Kidney tubule cell (primary cell): Measurements from ENCODE around the gene SUSD2.
"Not testable (repeated sequence)": the region's sequence is repeated elsewhere in the genome, so short reads cannot be mapped to it uniquely, and the experiment has no call there.

ENCODE experiments used
- DNase-seq: peaks from one replicate; pipeline ENCODE4 v3.0.0-alpha.2; 2018; ENCODE audit warnings: low spot score

The SUSD2 gene

DNA sequence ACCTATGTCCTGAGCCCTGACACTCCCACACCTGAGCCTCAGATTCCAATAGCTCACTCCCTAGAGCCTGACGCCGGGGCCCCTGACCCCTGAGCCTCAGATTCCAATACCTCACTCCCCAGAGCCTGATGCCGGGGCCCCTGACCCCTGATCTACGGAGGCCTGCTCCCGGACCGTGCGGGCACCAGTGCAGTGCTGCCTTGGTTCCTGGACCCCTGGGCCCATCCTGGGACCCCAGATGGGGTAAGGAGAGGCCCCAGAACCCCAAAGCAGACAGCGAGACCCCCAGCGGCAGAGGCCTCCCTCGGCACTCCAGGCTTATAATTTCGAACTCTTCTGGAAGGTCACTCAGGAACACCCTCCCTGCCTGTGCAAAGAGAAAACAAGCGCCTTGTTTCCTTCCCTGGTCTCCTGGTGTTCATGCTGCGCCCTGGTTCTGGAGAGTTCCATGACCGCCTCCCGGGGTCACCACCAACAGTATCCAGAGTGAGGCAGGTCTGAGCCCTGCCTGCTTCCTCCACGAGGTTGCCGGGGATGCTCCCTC is 7.5 kb downstream of the SUSD2 start:
- DNase-seq, result no peak

DNA sequence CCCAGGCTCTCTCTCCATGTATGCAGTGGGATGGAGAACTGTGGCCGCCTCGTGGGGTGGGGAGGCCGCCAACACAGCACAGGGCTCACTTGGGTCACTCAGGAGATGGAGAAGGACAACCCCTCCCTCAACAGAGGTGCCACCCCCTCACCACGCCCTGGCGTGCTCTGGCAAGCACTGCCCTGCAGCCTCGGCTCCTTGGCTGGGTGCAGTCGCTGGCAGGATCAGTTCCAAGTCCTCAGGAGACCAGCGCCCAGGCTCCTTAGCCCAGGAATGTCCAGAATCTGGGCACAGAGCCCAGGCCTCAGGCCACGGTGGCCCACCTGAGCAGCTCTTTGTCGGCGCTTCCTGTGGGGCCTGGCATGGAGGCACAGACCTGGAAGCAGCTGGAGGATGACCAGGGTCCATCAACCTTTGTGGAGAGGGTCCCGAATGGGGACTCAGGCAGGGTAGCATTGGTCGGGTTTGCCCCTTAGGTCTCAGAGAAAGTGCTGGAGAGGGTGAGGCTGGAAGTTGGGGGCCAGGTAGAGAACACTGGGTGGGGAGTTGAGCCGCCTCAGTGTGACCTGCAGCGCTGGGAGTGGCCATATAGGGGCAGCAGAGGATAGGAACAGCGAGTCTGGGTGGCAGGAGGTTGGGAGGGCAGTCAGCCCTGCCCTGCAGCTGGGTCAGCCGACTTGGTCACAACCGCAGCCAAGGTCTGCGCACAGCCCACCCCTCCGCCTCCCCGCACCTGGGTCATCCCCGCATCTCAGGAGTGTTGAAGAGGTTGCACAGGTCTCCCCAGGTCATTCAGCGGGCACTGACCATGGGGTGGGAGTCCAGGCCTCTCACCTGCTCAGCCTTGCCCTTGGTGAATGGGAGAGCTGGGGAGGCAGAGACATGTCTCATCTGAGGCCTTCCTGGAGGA is 8.2 kb downstream of the SUSD2 start:
- DNase-seq, result peak; percentile 78

GRCh38 chr22:24190159-24190540 is 8.9 kb downstream of the SUSD2 start:
- DNase-seq, result no peak

GRCh38 chr22:24190596-24191208 is 9.4 kb downstream of the SUSD2 start:
- DNase-seq, result no peak

GRCh38 chr22:24191381-24191841 is 10.1 kb downstream of the SUSD2 start:
- DNase-seq, result no peak

- no peak for DNase-seq
These were observed 10.6 kb downstream of the SUSD2 start for GRCh38 chr22:24191893-24192292.

DNA sequence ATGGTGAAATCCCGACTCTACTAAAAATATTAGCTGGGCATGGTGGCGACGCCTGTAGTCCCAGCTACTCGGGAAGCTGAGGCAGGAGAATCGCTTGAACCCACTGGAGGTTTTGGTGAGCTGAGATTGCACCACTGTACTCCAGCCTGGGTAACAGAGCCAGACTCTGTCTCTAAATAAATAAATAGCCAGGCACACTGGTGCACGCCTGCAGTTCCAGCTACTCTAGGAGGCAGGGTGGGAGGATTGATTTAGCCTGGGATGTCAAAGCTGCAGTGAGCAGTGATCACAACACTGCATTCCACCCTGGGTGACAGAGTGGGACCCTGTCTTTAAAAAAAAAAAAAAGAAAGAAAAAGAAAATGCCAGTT is 17.4 kb downstream of the SUSD2 start:
- no peak for DNase-seq

DNA sequence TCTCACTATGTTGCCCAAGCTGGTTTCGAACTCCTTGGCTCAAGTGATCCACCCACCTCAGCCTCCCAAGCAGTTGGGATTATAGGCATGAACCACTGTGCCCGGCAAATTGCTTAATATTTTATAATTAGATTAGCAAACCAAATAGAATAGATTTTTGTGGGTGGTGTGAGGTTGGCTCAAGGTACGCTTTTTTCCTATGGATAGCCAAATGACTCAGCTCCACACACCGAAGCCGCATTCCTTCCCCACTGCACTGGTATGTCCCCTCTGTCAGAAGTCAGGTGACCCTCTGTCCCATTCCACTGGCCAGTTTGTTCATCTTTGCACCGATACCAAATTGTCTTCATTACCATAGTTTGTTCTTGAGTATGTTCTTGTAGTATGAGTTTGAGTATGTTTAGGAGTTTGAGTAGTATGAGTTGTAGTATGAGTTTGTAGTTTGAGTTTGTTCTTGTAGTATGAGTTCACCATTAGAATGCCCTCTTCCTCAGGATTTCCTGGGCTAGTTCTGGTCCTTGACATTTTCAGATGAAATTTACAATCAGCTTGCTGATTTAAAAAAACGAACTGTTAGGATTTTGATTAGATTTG is 19.4 kb downstream of the SUSD2 start:
- DNase-seq, result peak; percentile 66

GRCh38 chr22:24201681-24202614 is 20.7 kb downstream of the SUSD2 start:
- peak; percentile 46 for DNase-seq

- DNase-seq, result not testable (repeated sequence)
These were observed 22.6 kb downstream of the SUSD2 start for GRCh38 chr22:24203856-24204255.

DNA sequence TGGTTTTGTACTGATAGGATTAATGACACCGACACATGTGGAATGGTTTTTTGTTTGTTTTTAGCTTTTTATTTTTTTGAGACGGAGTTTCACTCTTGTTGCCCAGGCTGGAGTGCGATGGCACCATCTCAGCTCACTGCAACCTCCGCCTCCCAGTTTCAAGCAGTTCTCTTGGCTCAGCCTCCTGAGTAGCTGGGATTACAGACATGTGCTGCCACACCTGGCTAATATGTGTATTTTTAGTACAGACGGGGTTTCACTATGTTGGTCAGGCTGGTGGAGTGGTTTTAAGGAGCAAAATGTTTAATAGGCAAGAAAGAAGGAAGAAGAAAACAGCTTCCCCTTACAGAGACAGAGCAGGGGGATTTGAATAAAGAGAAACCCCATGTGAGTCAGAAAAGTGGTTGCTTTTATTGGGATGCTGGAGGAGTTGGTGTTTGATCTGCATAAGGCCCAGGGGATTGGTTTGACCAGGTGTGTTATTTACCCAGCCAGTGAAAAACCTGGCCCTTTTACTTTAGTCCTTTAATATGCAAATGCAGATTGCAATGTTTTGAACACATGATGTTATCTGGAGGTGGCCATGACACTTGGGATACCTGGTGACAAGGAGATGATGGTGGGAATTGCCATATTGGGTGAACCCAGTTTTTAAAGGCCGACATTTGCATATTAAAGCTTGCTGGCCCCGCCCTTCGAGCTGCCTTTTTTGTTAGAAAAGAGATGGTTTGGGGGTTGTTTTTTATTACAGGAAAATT is 24.3 kb downstream of the SUSD2 start:
- DNase-seq, result no peak

- not testable (repeated sequence) for DNase-seq
These were observed 25.4 kb downstream of the SUSD2 start for GRCh38 chr22:24206460-24207263.

- DNase-seq, result no peak
These were observed 26.2 kb downstream of the SUSD2 start for GRCh38 chr22:24207264-24208011.

DNA sequence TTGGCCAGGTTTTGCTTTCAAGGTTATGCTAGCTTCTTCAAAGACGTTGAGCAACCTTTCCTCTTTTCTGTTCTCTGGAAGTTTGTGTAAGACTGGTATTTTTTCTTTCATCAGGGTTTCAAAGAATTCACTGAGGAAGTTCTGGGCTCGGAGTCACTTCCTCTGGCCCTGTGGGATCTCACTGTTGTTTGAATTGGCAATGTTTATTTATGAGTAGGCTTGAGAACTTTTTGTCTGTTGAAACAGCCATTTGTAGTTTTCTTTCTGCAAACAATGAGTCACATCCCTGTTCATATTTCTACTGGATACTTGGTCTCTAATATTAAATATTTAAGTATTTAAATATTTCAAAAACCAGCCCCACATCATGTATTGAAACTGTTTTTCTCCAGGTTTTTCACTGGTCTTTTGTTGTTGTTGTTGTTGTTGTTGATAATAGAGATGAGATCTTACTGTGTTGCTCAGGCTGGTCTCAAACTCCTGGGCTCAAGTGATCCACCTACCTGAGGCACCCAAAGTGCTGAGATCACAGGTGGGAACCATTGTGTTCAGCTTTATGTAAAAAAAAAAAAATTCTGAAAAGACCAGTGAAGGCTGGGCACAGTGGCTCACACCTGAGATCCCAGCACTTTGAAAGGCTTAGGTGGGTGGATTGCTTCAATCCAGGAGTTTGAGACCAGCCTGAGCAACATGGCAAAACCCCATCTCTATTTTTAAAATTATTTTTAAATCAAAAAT is 26.9 kb downstream of the SUSD2 start:
- peak; percentile 82 for DNase-seq

DNA sequence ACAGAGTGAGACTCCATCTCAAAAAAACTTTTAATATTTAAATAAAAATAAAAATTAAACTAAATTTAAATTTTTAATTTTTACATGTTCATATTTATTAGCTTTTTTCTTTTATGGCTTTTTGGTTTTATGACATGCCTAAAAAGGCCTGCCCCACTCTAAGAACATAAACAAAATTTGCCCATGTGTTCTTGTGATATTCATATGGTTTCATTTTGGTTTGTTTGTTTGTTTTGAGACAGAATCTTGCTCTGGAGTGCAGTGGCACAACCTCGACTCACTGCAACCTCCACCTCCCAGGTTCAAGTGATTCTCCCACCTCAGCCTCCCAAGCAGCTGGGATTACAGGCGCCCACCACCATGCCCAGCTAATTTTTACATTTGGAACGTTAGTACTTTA is 27.7 kb downstream of the SUSD2 start:
- DNase-seq, result no peak

GRCh38 chr22:24209687-24210086 is 28.4 kb downstream of the SUSD2 start:
- no peak for DNase-seq

GRCh38 chr22:24210409-24210808 is 29.1 kb downstream of the SUSD2 start:
- not testable (repeated sequence) for DNase-seq

- DNase-seq, result not testable (repeated sequence)
These were observed 30.4 kb downstream of the SUSD2 start for GRCh38 chr22:24211716-24212115.

- not testable (repeated sequence) for DNase-seq
These were observed 31.8 kb downstream of the SUSD2 start for GRCh38 chr22:24213111-24213510.
